ENCODE data around the gene PRSS38.

The PRSS38 gene

DNA sequence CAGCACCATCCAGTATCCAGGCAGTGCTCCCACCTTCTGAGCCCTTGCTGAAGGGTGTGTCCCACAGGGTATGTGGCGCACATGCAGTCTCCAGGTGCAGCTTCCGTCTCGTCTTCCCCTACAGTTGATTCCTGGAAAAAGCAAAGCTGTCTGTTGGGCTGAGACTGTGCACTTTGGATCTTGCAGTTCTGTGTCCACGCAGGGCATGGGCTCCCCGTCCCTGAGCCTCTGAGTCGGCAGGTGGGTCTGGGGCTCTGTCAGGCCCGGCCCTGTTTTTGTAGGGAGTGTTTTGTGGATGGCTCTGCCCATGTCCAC is 47.4 kb upstream of the PRSS38 start:
- no peaks in the 10 kb centered on the region for H3K27me3 ChIP-seq (ENCODE audit: insufficient read depth, low read depth)
- H4K20me1 ChIP-seq (ENCODE audit: insufficient read depth): no peaks in the 10 kb centered on the region
- H3K36me3 ChIP-seq (ENCODE audit: insufficient read depth): peaks cover 6% of the 10 kb centered on the region; the same call in 1 of the 2 replicates
- no peak overlapping the region for H3K4me2 ChIP-seq
- no peak for TF ChIP-seq CTCF (conservative IDR thresholded peaks at IDR 0.05; ENCODE audit: low read depth, low read length)
- H3K27ac ChIP-seq: no peak overlapping the region
- H3K9ac ChIP-seq: no peak overlapping the region
- peaks cover 40% of the 10 kb centered on the region for H3K4me1 ChIP-seq (ENCODE audit: low read depth, poor library complexity, severe bottlenecking)
- H2AFZ ChIP-seq (ENCODE audit: low read depth): no peak overlapping the region
- no peaks in the 10 kb centered on the region for H3K79me2 ChIP-seq (ENCODE audit: insufficient read depth, low read depth)
- H3K4me3 ChIP-seq (IDR thresholded peaks at IDR 0.05; ENCODE audit: insufficient read depth, low read depth, low read length): no peak overlapping the region

DNA sequence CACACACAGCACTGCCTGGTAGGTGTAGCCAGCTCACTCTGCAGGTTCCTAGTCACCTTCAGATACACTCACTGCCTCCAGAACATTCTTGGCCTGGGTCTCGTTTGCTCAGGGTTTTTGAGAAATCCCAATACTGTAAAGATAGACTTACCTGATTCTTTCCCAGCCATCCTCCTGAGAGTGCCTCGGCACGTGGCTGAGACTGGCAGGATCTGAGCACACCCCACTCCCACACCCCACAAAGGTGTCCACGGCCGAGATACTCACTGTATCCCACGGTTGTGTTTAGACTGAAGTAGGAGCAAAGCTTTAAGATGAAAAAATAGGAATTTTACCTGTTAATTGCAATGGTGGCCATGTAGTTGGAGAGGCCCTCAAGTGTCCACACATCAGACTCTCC is 46.8 kb upstream of the PRSS38 start:
- no peak overlapping the region for H3K9ac ChIP-seq
- no peak overlapping the region for H3K4me3 ChIP-seq (IDR thresholded peaks at IDR 0.05; ENCODE audit: insufficient read depth, low read depth, low read length)
- H3K27ac ChIP-seq: no peak overlapping the region
- no peaks in the 10 kb centered on the region for H3K79me2 ChIP-seq (ENCODE audit: insufficient read depth, low read depth)
- no peak overlapping the region for H3K4me2 ChIP-seq
- peaks cover 34% of the 10 kb centered on the region for H3K4me1 ChIP-seq (ENCODE audit: low read depth, poor library complexity, severe bottlenecking)
- TF ChIP-seq CTCF (conservative IDR thresholded peaks at IDR 0.05; ENCODE audit: low read depth, low read length): no peak
- H3K27me3 ChIP-seq (ENCODE audit: insufficient read depth, low read depth): no peaks in the 10 kb centered on the region
- H3K36me3 ChIP-seq (ENCODE audit: insufficient read depth): peaks cover 6% of the 10 kb centered on the region; the same call in 1 of the 2 replicates
- no peak overlapping the region for H2AFZ ChIP-seq (ENCODE audit: low read depth)
- no peaks in the 10 kb centered on the region for H4K20me1 ChIP-seq (ENCODE audit: insufficient read depth)

DNA sequence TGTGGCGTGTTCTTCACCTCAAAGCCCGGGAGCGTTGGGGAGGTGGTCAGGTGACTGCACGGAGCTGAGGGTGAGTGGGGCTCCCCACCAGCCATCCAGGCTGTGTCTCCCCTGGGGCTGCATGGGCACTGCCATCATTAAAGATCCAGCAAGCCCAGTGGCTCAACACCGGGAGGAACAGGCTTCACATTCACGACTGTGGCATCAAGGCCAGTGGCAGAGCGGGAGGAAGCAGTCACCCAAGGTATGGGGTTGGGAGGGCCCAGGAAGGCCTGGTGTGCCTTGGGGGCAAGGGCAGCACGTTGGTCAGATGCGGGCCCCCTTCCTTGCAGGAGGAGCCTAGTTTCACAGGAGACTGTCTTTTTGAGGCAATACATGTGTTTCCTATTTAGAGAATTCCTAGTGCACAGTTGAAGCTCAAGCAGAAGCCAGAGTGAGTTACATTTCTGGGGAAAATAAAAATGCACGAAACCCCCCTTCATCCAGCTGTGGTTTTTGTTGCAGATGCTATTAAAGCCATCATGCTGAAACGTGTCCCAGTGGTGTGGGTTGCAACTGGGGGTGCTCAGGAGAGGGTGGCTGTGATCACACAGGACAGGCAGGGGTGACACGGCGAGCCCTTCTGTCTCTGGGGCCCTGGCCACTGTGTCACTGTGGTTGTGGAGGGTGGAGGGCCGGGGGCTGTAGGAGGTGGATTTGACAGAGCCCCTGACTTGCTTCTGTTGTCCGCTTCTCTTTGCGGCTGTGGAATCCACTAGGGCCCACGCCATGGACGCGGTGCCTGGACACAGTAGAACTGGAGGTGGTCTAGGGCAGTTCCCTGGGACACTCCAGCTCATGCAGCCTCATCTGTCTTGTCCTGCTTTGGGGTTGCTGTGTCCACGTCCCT is 46.2 kb upstream of the PRSS38 start:
- no peak overlapping the region for H3K9ac ChIP-seq

DNA sequence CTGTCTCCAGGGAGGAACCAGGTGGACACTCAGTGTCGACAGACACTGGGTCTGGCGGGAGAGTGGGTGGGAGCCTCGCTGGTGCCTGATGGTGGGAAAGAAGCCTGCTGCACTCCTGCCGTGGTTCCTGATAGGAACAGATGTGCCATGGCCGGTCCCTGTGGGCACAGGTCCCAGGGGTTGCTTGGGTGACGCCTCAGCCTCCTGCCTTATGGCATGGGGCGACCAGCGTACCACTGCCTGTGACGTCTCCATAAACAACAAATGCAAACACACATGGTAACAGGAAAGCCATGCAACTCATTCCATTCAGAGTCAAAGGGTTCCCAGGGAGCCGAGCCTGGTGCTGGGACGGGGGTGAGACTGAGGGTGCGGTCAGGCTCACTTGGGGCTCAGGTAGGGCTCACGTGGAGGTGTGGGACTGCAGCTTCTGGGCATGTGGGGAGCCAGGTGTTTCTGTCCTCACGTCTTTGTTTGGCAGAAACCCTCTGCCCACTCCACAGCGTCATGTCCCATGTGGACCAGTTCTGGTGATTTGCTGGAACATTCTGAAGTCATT is 45.5 kb upstream of the PRSS38 start:
- Histone ChIP-seq H3K36me3 (ENCODE audit: insufficient read depth) (peaks cover 6% of the 10 kb centered on the region; the same call in 1 of the 2 replicates), H3K9ac (no peak overlapping the region), H3K4me3 (IDR thresholded peaks at IDR 0.05; ENCODE audit: insufficient read depth, low read depth, low read length) (no peak overlapping the region), H4K20me1 (ENCODE audit: insufficient read depth) (no peaks in the 10 kb centered on the region), H3K27ac (no peak overlapping the region), H3K4me1 (ENCODE audit: low read depth, poor library complexity, severe bottlenecking) (peaks cover 20% of the 10 kb centered on the region), H3K4me2 (no peak overlapping the region), H3K27me3 (ENCODE audit: insufficient read depth, low read depth) (no peaks in the 10 kb centered on the region), H2AFZ (ENCODE audit: low read depth) (no peak overlapping the region), H3K79me2 (ENCODE audit: insufficient read depth, low read depth) (no peaks in the 10 kb centered on the region)
- no peak for TF ChIP-seq CTCF (conservative IDR thresholded peaks at IDR 0.05; ENCODE audit: low read depth, low read length)

More for the DNA sequence above, 46.2 kb upstream of the PRSS38 start:
- Histone ChIP-seq H3K79me2 (ENCODE audit: insufficient read depth, low read depth) (no peaks in the 10 kb centered on the region), H3K4me1 (ENCODE audit: low read depth, poor library complexity, severe bottlenecking) (peaks cover 28% of the 10 kb centered on the region), H3K36me3 (ENCODE audit: insufficient read depth) (peaks cover 6% of the 10 kb centered on the region; the same call in 1 of the 2 replicates), H3K27me3 (ENCODE audit: insufficient read depth, low read depth) (no peaks in the 10 kb centered on the region), H3K4me2 (no peak overlapping the region), H2AFZ (ENCODE audit: low read depth) (no peak overlapping the region), H3K4me3 (IDR thresholded peaks at IDR 0.05; ENCODE audit: insufficient read depth, low read depth, low read length) (no peak overlapping the region), H4K20me1 (ENCODE audit: insufficient read depth) (no peaks in the 10 kb centered on the region), H3K27ac (no peak overlapping the region)
- no peak for TF ChIP-seq CTCF (conservative IDR thresholded peaks at IDR 0.05; ENCODE audit: low read depth, low read length)

Data from KMS-11 (cell line).